ENCODE data around the gene EWSR1. TPM values are rescaled to one million over a fixed set of nuclear protein-coding genes. Genes with fewer than 3 reads are reported as not detected.

The EWSR1 gene
- total RNA-seq, 3 donors from 2014 or later (not counting 1 experiment from before 2014, with no cell fraction given), result 366 to 387 (median 382) TPM

- H3K4me1 Mint-ChIP-seq, result no peaks in the 10 kb centered on the region
- peaks cover 39% of the 10 kb centered on the region for H3K36me3 ChIP-seq (ENCODE audit: control insufficient read depth, insufficient read depth, low read length)
- TF ChIP-seq, protein P1, sequence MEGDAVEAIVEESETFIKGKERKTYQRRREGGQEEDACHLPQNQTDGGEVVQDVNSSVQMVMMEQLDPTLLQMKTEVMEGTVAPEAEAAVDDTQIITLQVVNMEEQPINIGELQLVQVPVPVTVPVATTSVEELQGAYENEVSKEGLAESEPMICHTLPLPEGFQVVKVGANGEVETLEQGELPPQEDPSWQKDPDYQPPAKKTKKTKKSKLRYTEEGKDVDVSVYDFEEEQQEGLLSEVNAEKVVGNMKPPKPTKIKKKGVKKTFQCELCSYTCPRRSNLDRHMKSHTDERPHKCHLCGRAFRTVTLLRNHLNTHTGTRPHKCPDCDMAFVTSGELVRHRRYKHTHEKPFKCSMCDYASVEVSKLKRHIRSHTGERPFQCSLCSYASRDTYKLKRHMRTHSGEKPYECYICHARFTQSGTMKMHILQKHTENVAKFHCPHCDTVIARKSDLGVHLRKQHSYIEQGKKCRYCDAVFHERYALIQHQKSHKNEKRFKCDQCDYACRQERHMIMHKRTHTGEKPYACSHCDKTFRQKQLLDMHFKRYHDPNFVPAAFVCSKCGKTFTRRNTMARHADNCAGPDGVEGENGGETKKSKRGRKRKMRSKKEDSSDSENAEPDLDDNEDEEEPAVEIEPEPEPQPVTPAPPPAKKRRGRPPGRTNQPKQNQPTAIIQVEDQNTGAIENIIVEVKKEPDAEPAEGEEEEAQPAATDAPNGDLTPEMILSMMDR (IDR thresholded peaks at IDR 0.05), result no peak
- H3K4me3 Mint-ChIP-seq, result no peak overlapping the region
- no peaks in the 10 kb centered on the region for H3K27me3 ChIP-seq (ENCODE audit: control insufficient read depth, insufficient read depth, low read length)
- H3K27ac Mint-ChIP-seq, result no peak overlapping the region
- intact Hi-C loops (cut with micrococcal nuclease), result no loop called here
- H3K4me1 ChIP-seq (ENCODE audit: control insufficient read depth, insufficient read depth, low read length), result no peaks in the 10 kb centered on the region
- H3K36me3 Mint-ChIP-seq, result no peaks in the 10 kb centered on the region
- H3K27me3 Mint-ChIP-seq (ENCODE audit: low read depth in 2 of 2), result no peaks in the 10 kb centered on the region
- DNase-seq, result no peak
- H3K4me3 ChIP-seq (ENCODE audit: low read length), result no peak overlapping the region
- no peak overlapping the region for H3K27ac ChIP-seq (ENCODE audit: low read length)
- no peaks in the 10 kb centered on the region for H3K9me3 Mint-ChIP-seq
- H3K9me3 ChIP-seq (ENCODE audit: control insufficient read depth, insufficient read depth, low read length), result no peaks in the 10 kb centered on the region
- WGBS (ENCODE audit: insufficient coverage), result 97% methylated on average over 9 of the region's 10 CpGs
- ATAC-seq, result no peak
These were observed 58.4 kb downstream of the EWSR1 start for GRCh38 chr22:29326481-29326880.

GRCh38 chr22:29327089-29327764, 59.2 kb downstream of the EWSR1 start:
- 95% methylated on average over 15 of the region's 15 CpGs for WGBS (ENCODE audit: insufficient coverage)
- ATAC-seq, result no peak
- no peak overlapping the region for H3K4me3 Mint-ChIP-seq

DNA sequence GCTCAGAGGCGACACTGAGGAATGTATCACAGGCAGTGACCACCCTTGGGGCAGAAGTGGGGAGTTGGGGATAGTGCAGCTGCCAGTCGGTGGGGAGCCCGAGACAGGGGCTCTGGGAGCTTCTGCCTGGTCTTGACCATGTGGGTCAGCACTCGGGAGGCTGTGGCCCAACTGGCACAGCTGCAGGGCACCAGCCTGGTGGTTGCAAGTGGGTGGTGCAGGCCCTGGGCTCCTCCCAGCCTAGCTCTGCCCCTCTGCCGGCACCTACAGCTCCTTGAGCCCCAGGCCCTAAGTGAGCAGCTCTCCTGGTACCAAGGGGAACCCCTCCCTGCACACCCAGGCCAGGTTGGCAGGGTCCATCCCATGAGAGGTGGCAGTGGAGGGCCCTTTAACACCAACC, 60.0 kb downstream of the EWSR1 start:
- no peaks in the 10 kb centered on the region for H3K4me1 ChIP-seq (ENCODE audit: control insufficient read depth, insufficient read depth, low read length)
- DNase-seq (no peak), ATAC-seq (no peak)
- intact Hi-C loops (cut with micrococcal nuclease), result no loop called here
- H3K27me3 Mint-ChIP-seq (ENCODE audit: low read depth in 2 of 2), result no peaks in the 10 kb centered on the region
- H3K27ac ChIP-seq (ENCODE audit: low read length), result no peak overlapping the region
- no peaks in the 10 kb centered on the region for H3K4me1 Mint-ChIP-seq
- no peaks in the 10 kb centered on the region for H3K36me3 Mint-ChIP-seq
- H3K36me3 ChIP-seq (ENCODE audit: control insufficient read depth, insufficient read depth, low read length), result peaks cover 49% of the 10 kb centered on the region
- H3K27ac Mint-ChIP-seq, result no peak overlapping the region
- no peaks in the 10 kb centered on the region for H3K9me3 Mint-ChIP-seq
- no peaks in the 10 kb centered on the region for H3K27me3 ChIP-seq (ENCODE audit: control insufficient read depth, insufficient read depth, low read length)
- no peaks in the 10 kb centered on the region for H3K9me3 ChIP-seq (ENCODE audit: control insufficient read depth, insufficient read depth, low read length)
- TF ChIP-seq, protein P1 (IDR thresholded peaks at IDR 0.05), result no peak
- no peak overlapping the region for H3K4me3 Mint-ChIP-seq
- 94% methylated on average over 5 of the region's 5 CpGs for WGBS (ENCODE audit: insufficient coverage)
- no peak overlapping the region for H3K4me3 ChIP-seq (ENCODE audit: low read length)

More at GRCh38 chr22:29327089-29327764, 59.2 kb downstream of the EWSR1 start:
- no peak overlapping the region for H3K27ac Mint-ChIP-seq
- H3K4me1 Mint-ChIP-seq, result no peaks in the 10 kb centered on the region
- Histone ChIP-seq H3K4me1 (ENCODE audit: control insufficient read depth, insufficient read depth, low read length) (no peaks in the 10 kb centered on the region), H3K27me3 (ENCODE audit: control insufficient read depth, insufficient read depth, low read length) (no peaks in the 10 kb centered on the region), H3K27ac (ENCODE audit: low read length) (no peak overlapping the region), H3K9me3 (ENCODE audit: control insufficient read depth, insufficient read depth, low read length) (no peaks in the 10 kb centered on the region), H3K36me3 (ENCODE audit: control insufficient read depth, insufficient read depth, low read length) (peaks cover 44% of the 10 kb centered on the region), H3K4me3 (ENCODE audit: low read length) (no peak overlapping the region)
- intact Hi-C loops (cut with micrococcal nuclease), result no loop called here
- DNase-seq, result no peak
- no peaks in the 10 kb centered on the region for H3K36me3 Mint-ChIP-seq
- TF ChIP-seq, protein P1 (IDR thresholded peaks at IDR 0.05), result no peak
- H3K27me3 Mint-ChIP-seq (ENCODE audit: low read depth in 2 of 2), result no peaks in the 10 kb centered on the region
- H3K9me3 Mint-ChIP-seq, result no peaks in the 10 kb centered on the region

Data from natural killer cell (primary cell).